DMS114 treated with DMSO at 0.1 percent for 48 hours (cell line): Measurements from ENCODE around the gene C19orf38.
A peak's percentile ranks its signal among the peaks of the same experiment; 100 is the strongest.
"Not testable (repeated sequence)": the region's sequence is repeated elsewhere in the genome, so short reads cannot be mapped to it uniquely, and the experiment has no call there.

Experiments
- DNase-seq: peaks from one replicate; lab custom pipeline; 2025; ENCODE audit not compliant: unreplicated experiment; lab: John Stamatoyannopoulos, UW

Gene C19orf38

GRCh38 chr19:10820173-10820572, 28.0 kb upstream of the C19orf38 start:
- no peak for DNase-seq

- no peak for DNase-seq
Measured at GRCh38 chr19:10823690-10824089, 24.5 kb upstream of the C19orf38 start.

- DNase-seq = no peak
Measured at GRCh38 chr19:10826231-10826630, 22.0 kb upstream of the C19orf38 start.

- no peak for DNase-seq
Measured at GRCh38 chr19:10826846-10827245, 21.4 kb upstream of the C19orf38 start.

- no peak for DNase-seq
Measured at GRCh38 chr19:10828981-10829821, 19.0 kb upstream of the C19orf38 start.

- no peak for DNase-seq
Measured at GRCh38 chr19:10829967-10830366, 18.2 kb upstream of the C19orf38 start.

GRCh38 chr19:10830370-10830769, 17.8 kb upstream of the C19orf38 start:
- DNase-seq = no peak

GRCh38 chr19:10830931-10831779, 17.1 kb upstream of the C19orf38 start:
- no peak for DNase-seq

- DNase-seq = no peak
Measured at GRCh38 chr19:10831987-10832938, 16.0 kb upstream of the C19orf38 start.

- DNase-seq = no peak
Measured at GRCh38 chr19:10832939-10833296, 15.3 kb upstream of the C19orf38 start.

GRCh38 chr19:10835089-10835753, 13.0 kb upstream of the C19orf38 start:
- no peak for DNase-seq

GRCh38 chr19:10835754-10836478, 12.3 kb upstream of the C19orf38 start, which contains the start of gene TMED1:
TMED1 (minus strand) TSS chr19:10836212; CDS start chr19:10836191, 21 bp downstream.
- DNase-seq = peak; percentile 95

GRCh38 chr19:10836479-10837330, 11.5 kb upstream of the C19orf38 start:
- DNase-seq = no peak

GRCh38 chr19:10837649-10838048, 10.6 kb upstream of the C19orf38 start:
- not testable (repeated sequence) for DNase-seq

GRCh38 chr19:10838377-10838776, 9.8 kb upstream of the C19orf38 start:
- no peak for DNase-seq

- DNase-seq = no peak
Measured at GRCh38 chr19:10839114-10840050, 8.8 kb upstream of the C19orf38 start.

GRCh38 chr19:10842788-10843187, 5.4 kb upstream of the C19orf38 start:
- no peak for DNase-seq
